GM21737 (cell line): ENCODE results near the gene NEU3.
A peak's percentile ranks its signal among the peaks of the same experiment; 100 is the strongest.
"Not testable (repeated sequence)": the region's sequence is repeated elsewhere in the genome, so short reads cannot be mapped to it uniquely, and the experiment has no call there.

ENCODE experiments used
- ATAC-seq: cut with Tn5 transposase; IDR thresholded peaks from one replicate; pipeline ENCODE4 v1.9.1; 2021; ENCODE audit warnings: mild to moderate bottlenecking, moderate library complexity; ENCODE audit not compliant: unreplicated experiment

The NEU3 gene

GRCh38 chr11:74984070-74984469 is 4.7 kb upstream of the NEU3 start:
- no peak for ATAC-seq

- no peak for ATAC-seq
These were observed 4.0 kb upstream of the NEU3 start for GRCh38 chr11:74984730-74985129.

DNA sequence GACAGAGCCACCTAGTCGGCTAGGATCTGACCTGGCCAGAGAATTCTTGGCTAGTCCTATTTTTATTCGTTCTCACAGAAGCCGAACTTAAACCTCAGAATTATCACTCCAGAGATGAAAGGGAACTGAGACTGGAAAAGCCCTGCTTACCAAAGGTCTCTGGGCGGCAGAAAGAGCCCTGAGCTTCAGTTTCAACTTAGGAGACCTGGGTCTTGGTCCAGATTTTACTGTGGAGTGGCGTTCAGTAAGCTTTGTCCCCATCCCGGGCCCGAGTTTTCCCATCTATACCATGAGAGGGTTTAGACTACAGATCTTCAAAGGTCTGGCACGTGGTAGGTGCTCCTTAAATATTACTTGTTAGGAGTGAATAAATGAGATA is 516 bp downstream of the NEU3 start:
- ATAC-seq: no peak

- ATAC-seq: not testable (repeated sequence)
These were observed 1.4 kb downstream of the NEU3 start for GRCh38 chr11:74990150-74990549.

- ATAC-seq: no peak
These were observed 2.2 kb downstream of the NEU3 start for GRCh38 chr11:74990941-74991340.

GRCh38 chr11:74992852-74993251 is 4.1 kb downstream of the NEU3 start:
- no peak for ATAC-seq

DNA sequence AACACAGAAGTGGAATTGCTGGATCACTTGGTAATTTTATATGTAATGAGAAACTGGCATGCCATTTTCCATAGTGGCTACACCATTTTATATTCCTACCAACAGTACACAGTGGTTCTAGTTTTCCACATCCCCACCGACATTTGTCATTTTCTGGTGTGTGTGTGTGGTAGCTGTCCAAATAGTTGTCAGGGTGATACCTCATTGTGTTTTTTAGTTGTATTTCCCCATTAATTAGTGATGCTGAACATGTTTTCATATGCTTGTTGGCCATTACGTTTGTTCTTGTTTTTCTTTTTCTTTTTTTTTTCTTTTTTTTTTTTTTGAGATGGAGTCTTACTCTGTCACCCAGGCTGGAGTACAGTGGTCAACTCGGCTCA is 12.2 kb downstream of the NEU3 start:
- ATAC-seq: no peak

GRCh38 chr11:75001686-75002085 is 13.0 kb downstream of the NEU3 start:
- ATAC-seq: no peak

DNA sequence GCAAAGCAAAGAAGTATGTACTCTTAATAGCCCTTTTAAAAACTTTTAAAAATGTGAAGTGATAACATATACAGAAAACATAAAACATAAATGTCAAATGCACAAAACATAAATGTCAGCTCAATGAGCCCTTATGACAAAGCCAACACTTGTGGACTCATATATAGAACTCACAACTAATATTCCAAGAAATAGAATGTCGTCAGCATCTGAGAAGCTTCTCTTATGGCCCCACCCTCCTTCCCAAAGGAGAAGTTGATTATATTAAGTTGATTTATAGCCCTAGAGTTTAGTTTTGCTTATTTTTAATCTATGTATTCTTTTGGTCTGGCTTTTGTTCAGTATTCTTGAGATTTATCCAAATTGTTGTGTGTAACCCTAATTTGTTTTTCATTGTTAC is 13.8 kb downstream of the NEU3 start:
- no peak for ATAC-seq

- no peak for ATAC-seq
These were observed 15.5 kb downstream of the NEU3 start for GRCh38 chr11:75004215-75004614.

GRCh38 chr11:75011357-75011756 is 22.6 kb downstream of the NEU3 start:
- no peak for ATAC-seq

DNA sequence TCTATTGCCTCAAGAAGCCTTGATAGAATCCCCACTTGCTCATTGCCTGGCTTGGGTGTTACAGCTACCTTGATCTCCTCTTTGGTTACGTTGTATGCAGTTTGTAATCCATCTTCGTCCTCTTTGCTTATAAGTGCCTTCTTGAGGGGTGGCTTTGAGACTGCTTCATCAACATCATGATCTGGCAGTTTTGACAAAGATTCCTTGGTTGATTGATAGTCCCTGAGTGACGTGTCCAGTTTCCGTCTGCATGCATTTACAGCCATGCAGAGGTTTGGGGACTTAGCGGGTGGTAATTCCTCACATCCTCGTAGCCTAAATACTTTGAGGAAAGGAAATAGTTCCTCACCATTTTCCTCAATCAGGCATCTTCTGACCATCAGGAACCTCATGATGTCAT is 23.1 kb downstream of the NEU3 start:
- no peak for ATAC-seq

GRCh38 chr11:75013051-75013450 is 24.3 kb downstream of the NEU3 start:
- ATAC-seq: no peak

DNA sequence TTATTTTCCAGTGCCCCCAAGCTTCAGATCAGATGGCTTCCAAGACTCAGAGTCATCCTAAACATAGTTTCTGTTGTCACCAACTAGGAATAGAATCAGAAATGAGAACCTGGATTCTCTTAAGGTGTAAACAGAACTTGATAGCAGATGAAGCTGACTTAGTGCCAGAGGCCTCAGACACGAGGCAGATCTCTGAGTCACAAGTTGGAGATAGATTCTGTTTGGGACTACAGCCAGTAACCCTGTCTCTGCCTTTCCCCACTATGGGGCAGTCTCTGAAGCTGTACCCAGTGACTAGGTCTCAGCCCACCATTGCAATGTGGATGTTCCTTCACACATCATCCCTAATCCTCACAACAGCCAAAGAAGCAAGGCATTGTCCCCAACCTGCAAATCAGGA is 25.4 kb downstream of the NEU3 start:
- no peak for ATAC-seq

DNA sequence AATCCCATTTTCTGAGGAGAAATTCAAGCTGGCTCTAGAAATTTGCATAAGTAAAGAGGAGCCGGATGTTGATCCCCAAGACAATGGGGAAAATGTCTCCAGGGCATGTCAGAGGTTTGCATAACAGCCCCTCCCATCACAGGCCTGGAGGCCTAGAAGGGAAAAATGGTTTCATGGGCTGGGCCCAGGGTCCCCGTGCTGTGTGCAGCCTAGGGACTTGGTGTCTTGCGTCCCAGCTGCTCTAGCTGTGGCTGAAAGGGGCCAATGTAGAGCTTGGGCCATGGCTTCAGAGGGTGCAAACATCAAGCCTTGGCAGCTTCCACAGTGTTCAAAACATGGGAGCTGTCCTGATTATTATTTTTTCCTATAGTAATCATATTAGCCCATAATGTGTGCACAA is 30.5 kb downstream of the NEU3 start:
- ATAC-seq: not testable (repeated sequence)

DNA sequence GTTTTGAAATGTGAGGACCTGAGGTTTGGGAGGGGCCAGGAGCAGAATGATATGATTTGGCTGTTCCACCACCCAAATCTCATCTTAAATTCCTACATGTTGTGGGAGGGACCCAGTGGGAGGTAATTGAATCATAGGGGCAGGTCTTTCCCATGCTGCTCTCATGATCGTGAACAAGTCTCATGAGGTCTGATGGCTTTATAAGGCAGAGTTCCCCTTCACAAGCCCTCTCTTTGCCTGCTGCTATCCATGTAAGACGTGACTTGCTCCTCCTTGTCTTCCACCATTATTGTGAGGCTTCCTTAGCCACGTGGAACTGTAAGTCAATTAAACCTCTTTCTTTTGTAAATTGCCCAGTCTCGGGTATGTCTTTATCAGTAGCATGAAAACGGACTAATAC is 31.6 kb downstream of the NEU3 start:
- ATAC-seq: not testable (repeated sequence)

DNA sequence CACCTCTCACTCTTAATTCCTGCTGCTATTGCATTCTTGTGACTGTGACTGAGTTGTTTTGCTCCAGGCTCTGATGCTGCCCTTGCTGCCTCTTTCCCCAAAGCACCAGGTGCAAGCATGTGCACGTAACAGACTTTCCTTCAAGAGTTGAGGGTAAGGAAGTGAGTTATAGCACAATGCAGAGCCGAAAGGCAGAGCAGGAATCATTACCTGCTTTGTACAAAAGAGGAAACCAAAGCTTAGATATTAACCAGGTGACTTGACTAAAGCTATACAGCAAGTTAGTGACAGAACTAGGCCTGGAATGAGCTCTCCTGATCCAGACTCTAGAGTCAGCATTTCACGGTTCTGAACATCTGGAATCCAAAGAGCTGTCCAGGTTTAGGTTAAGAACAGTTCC is 33.6 kb downstream of the NEU3 start:
- ATAC-seq: peak; percentile 72

GRCh38 chr11:75022759-75023396 is 34.1 kb downstream of the NEU3 start:
- ATAC-seq: peak; percentile 63

DNA sequence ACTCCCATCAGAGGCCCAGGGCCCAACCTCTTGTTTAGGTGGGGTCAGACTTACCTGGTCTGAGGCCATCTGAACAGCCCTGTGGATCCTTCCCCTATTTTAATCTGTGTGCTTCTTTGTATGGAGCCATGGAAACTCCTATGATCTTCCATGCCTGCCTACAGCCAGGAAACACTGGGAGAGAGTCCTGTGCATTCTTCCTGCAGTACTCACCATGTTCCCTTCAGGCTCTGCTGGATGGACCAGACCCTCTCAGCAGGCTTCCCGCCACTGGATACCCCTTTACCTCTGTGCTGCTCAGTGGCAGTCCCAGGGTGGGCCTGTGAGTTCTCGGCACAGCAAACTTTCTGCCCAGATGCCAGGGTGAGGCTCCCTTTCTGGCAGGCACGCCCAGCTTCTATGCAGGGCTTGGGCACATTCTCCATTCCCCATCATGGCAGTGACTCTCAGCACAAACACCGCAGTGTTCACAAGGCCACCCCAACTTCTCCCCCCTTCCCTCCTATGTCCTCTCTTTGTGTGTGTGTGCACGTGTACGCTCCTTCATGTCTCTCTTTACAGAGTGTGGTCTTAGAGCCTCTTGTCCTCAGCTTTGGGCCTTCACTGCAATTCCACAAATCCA is 34.8 kb downstream of the NEU3 start:
- no peak for ATAC-seq

GRCh38 chr11:75024068-75024449 is 35.3 kb downstream of the NEU3 start:
- ATAC-seq: no peak

GRCh38 chr11:75024764-75025211 is 36.1 kb downstream of the NEU3 start:
- no peak for ATAC-seq

DNA sequence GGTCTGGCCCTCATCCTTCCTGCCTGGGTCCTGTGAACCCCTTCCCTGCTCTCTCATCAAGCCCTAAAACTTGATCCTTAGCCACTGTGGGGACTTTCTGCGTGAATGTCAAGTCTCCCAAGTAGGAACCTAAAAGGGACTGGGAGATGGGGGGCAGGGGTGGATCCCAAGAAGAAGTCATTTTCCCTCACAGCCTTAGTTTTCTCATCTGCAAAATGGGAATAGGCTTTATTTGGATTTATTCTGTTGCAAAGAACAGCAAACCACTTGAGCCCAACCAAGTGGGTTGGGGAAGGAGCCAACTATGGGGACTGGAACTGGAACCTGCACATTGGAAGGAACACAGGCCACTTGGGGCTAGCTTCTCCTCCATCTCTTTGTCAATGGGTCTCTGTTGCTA is 36.8 kb downstream of the NEU3 start:
- no peak for ATAC-seq

- no peak for ATAC-seq
These were observed 39.6 kb downstream of the NEU3 start for GRCh38 chr11:75028321-75028720.
